HepG2 (cell line): ENCODE measurements around the gene MTFR1L. TPM values are rescaled to one million over a fixed set of nuclear protein-coding genes. Genes with fewer than 3 reads are reported as not detected.

ENCODE experiments used
- CENPX ChIP-seq: sonication (generic); formaldehyde crosslinking; IDR thresholded peaks from 2 replicates; pipeline ENCODE4 v1.9.0; 2021; ENCODE audit warnings: mild to moderate bottlenecking, missing genetic modification reagents, moderate library complexity
- DPF2 ChIP-seq: sonication (generic); formaldehyde crosslinking; IDR thresholded peaks from 2 replicates; pipeline ENCODE4 v1.4.0; 2020; ENCODE audit warnings: mild to moderate bottlenecking, low read depth, missing genetic modification reagents, borderline replicate concordance
- NRL ChIP-seq: sonication (generic); formaldehyde crosslinking; IDR thresholded peaks from 2 replicates; pipeline ENCODE4 v1.5.0; 2020; ENCODE audit warnings: missing genetic modification reagents, mild to moderate bottlenecking, moderate library complexity, borderline replicate concordance
- PLRG1 ChIP-seq: fragments of 450-650 bp; conservative IDR thresholded peaks from 2 replicates; pipeline ENCODE4 v1.6.1; 2016
- SP5 ChIP-seq: IDR thresholded peaks from 2 replicates; pipeline ENCODE4 v1.6.1; 2016; ENCODE audit warnings: low read depth, borderline replicate concordance
- SRSF1 ChIP-seq: fragments of 200-400 bp; formaldehyde crosslinking; optimal IDR thresholded peaks from 2 replicates; pipeline ENCODE3; 2017; ENCODE audit warnings: mild to moderate bottlenecking, low read depth, low read length, moderate library complexity
- ZBTB40 ChIP-seq, 2 experiments: fragments of 450-650 bp in 1 of 2; sonication (generic) in 1 of 2; formaldehyde crosslinking in 1 of 2; IDR thresholded peaks; 2 replicates each; pipeline versions ENCODE4 v1.6.1 to v1.8.0; 2016 to 2022; ENCODE audit warnings: antibody characterized with exemption in 1 of 2, mild to moderate bottlenecking in 1 of 2, missing genetic modification reagents in 1 of 2
- ZBTB43 ChIP-seq: sonication (generic); formaldehyde crosslinking; conservative IDR thresholded peaks from 2 replicates; pipeline ENCODE4 v1.4.0; 2020; ENCODE audit warnings: missing genetic modification reagents
- ZNF275 ChIP-seq: sonication (generic); formaldehyde crosslinking; IDR thresholded peaks from 2 replicates; pipeline ENCODE4 v1.8.0; 2022; ENCODE audit warnings: missing genetic modification reagents, mild to moderate bottlenecking, inconsistent platforms, borderline replicate concordance
- ZNF30 ChIP-seq: sonication (generic); formaldehyde crosslinking; IDR thresholded peaks from 2 replicates; pipeline ENCODE4 v1.5.0; 2020; ENCODE audit warnings: mild to moderate bottlenecking, missing genetic modification reagents
- ZXDC ChIP-seq: sonication (generic); formaldehyde crosslinking; IDR thresholded peaks from 2 replicates; pipeline ENCODE4 v1.5.0; 2020; ENCODE audit warnings: mild to moderate bottlenecking, missing genetic modification reagents
- polyA plus RNA-seq, 8 experiments: library from polyadenylated mRNA; depleted of rRNA in 3 of 8; stranded (reverse) in 7 of 8; unstranded in 1 of 8; fragments of >200 nt; fragmentation: Illumina TruSeq in 4 of 8; extraction: Trizol in 4 of 8; gene quantifications; 2 replicates each; pipeline versions ENCODE4 v1.2.1 to v1.2.3, GENCODE V29; 2011 to 2016; ENCODE audit warnings: low read depth in 4 of 8, missing spikeins in 1 of 8, mixed read lengths in 1 of 8; ENCODE audit not compliant: insufficient read depth in 1 of 8
- total RNA-seq, 5 experiments: library from RNA; depleted of rRNA; stranded (reverse); fragments of >200 nt; fragmentation: Illumina TruSeq; extraction: Trizol; gene quantifications; 2 replicates each; pipeline ENCODE4 v1.2.3, GENCODE V29; 2016; ENCODE audit warnings: low read depth in 1 of 5

MTFR1L gene
- total and polyA plus RNA-seq, 2 of the 13 experiments (the other 11 are each of a cell fraction or from before 2014, with no cell fraction given), result 38.0 to 55.7 TPM

GRCh38 chr1:25820247-25821111, 725 bp downstream of the MTFR1L start (continued):
- TF ChIP-seq ZXDC (CRISPR knock-in tag) (no peak), SRSF1 (no peak), DPF2 (CRISPR knock-in tag) (0 out of 2 replicates have a peak, but pooled peaks have one; percentile 18), PLRG1 (no peak), ZNF30 (CRISPR knock-in tag) (peak; percentile 13; the same call in 1 of the 2 replicates), SP5 (CRISPR knock-in tag) (no peak), CENPX (CRISPR knock-in tag) (no peak), NRL (CRISPR knock-in tag) (0 out of 2 replicates have a peak, but pooled peaks have one; percentile 13), ZNF275 (CRISPR knock-in tag) (no peak), ZBTB40 (IDR thresholded peaks at IDR 0.05) (no peak), ZBTB40 (CRISPR knock-in tag; IDR thresholded peaks at IDR 0.05) (no peak), ZBTB43 (CRISPR knock-in tag) (no peak)
